HG03442 (cell line): ENCODE data around the gene BTNL9.
"Not testable (repeated sequence)": the region's sequence is repeated elsewhere in the genome, so short reads cannot be mapped to it uniquely, and the experiment has no call there.

Experiments
- ATAC-seq: cut with Tn5 transposase; IDR thresholded peaks from one replicate; pipeline ENCODE4 v1.9.1; 2021; ENCODE audit warnings: mild to moderate bottlenecking, moderate library complexity; ENCODE audit not compliant: unreplicated experiment

Gene BTNL9

GRCh38 chr5:181042036-181042713 is 2.1 kb downstream of the BTNL9 start:
- no peak for ATAC-seq

GRCh38 chr5:181042722-181043121 is 2.7 kb downstream of the BTNL9 start:
- ATAC-seq, result no peak

GRCh38 chr5:181043285-181044092 is 3.4 kb downstream of the BTNL9 start:
- ATAC-seq, result no peak

- ATAC-seq, result no peak
Measured at GRCh38 chr5:181044093-181044599, 4.1 kb downstream of the BTNL9 start.

- no peak for ATAC-seq
Measured at GRCh38 chr5:181044662-181045305, 4.7 kb downstream of the BTNL9 start.

GRCh38 chr5:181045316-181045715 is 5.2 kb downstream of the BTNL9 start:
- ATAC-seq, result no peak

GRCh38 chr5:181045857-181046256 is 5.8 kb downstream of the BTNL9 start:
- ATAC-seq, result not testable (repeated sequence)

GRCh38 chr5:181047288-181047687 is 7.2 kb downstream of the BTNL9 start:
- no peak for ATAC-seq

GRCh38 chr5:181047921-181048320 is 7.9 kb downstream of the BTNL9 start:
- ATAC-seq, result no peak

- ATAC-seq, result no peak
Measured at GRCh38 chr5:181050016-181050415, 9.9 kb downstream of the BTNL9 start.

- no peak for ATAC-seq
Measured at GRCh38 chr5:181051841-181052671, 12.0 kb downstream of the BTNL9 start.

- ATAC-seq, result no peak
Measured at GRCh38 chr5:181052672-181053487, 12.8 kb downstream of the BTNL9 start.

- ATAC-seq, result no peak
Measured at GRCh38 chr5:181053488-181054121, 13.5 kb downstream of the BTNL9 start.

GRCh38 chr5:181054138-181054537 is 14.1 kb downstream of the BTNL9 start:
- no peak for ATAC-seq

GRCh38 chr5:181054871-181055459 is 14.9 kb downstream of the BTNL9 start:
- ATAC-seq, result no peak

- ATAC-seq, result no peak
Measured at GRCh38 chr5:181056431-181056830, 16.4 kb downstream of the BTNL9 start.

GRCh38 chr5:181058321-181058720 is 18.3 kb downstream of the BTNL9 start:
- ATAC-seq, result no peak

- ATAC-seq, result no peak
Measured at GRCh38 chr5:181058786-181059296, 18.8 kb downstream of the BTNL9 start.
